Neural cell (in vitro differentiated cells): ENCODE results near the gene TM9SF1. TPM values are rescaled to one million over a fixed set of nuclear protein-coding genes. Genes with fewer than 3 reads are reported as not detected.

Source experiments
- H2AFZ ChIP-seq: fragments of 200-600, 300-800 bp; sonication (generic), shearing (Covaris generic); 2 replicates; pipeline ENCODE4 v1.6.0; 2014; ENCODE audit warnings: low read depth, mild to moderate bottlenecking, antibody characterized with exemption, low read length, moderate library complexity
- H3F3A ChIP-seq: fragments of 200-600 bp; shearing (Covaris generic); 2 replicates; pipeline ENCODE4 v1.6.1; 2016; ENCODE audit warnings: mild to moderate bottlenecking, moderate library complexity, mixed read lengths, antibody characterized with exemption, low read length; ENCODE audit not compliant: insufficient read depth, poor library complexity, severe bottlenecking
- H3K27ac ChIP-seq: fragments of 200-600, 300-800 bp; sonication (generic), shearing (Covaris generic); 2 replicates; pipeline ENCODE4 v1.5.1; 2014; ENCODE audit warnings: mild to moderate bottlenecking, low read length, moderate library complexity
- H3K27me3 ChIP-seq: fragments of 300-800, 200-600 bp; sonication (generic), shearing (Covaris generic); 2 replicates; pipeline ENCODE4 v1.6.0; 2014; ENCODE audit warnings: mild to moderate bottlenecking, low read depth, low read length, moderate library complexity; ENCODE audit not compliant: insufficient read depth
- H3K36me3 ChIP-seq: fragments of 300-800, 200-600 bp; sonication (generic), shearing (Covaris generic); 2 replicates; pipeline ENCODE4 v1.5.1; 2014; ENCODE audit warnings: mild to moderate bottlenecking, antibody characterized with exemption, low read length, moderate library complexity; ENCODE audit not compliant: insufficient read depth
- H3K4me2 ChIP-seq: fragments of 300-800, 200-600 bp; sonication (generic), shearing (Covaris generic); 2 replicates; pipeline ENCODE4 v1.6.0; 2014; ENCODE audit warnings: mild to moderate bottlenecking, low read length
- H3K4me3 ChIP-seq: fragments of 300-800, 200-600 bp; sonication (generic), shearing (Covaris generic); 2 replicates; pipeline ENCODE4 v1.5.1; 2014; ENCODE audit warnings: mild to moderate bottlenecking, low read length, moderate library complexity
- H3K79me2 ChIP-seq: fragments of 200-600 bp; shearing (Covaris generic); replicated peaks from 2 replicates; pipeline ENCODE4 v1.6.0; 2014; ENCODE audit warnings: mild to moderate bottlenecking, low read length, moderate library complexity; ENCODE audit not compliant: insufficient read depth
- H3K9ac ChIP-seq: fragments of 300-800, 200-600 bp; sonication (generic), shearing (Covaris generic); 2 replicates; pipeline ENCODE4 v1.6.1; 2016; ENCODE audit warnings: mild to moderate bottlenecking, low read length, mixed read lengths
- H3K9me2 ChIP-seq: fragments of 200-600 bp; shearing (Covaris generic); 2 replicates; pipeline ENCODE4 v1.6.1; 2016; ENCODE audit warnings: mild to moderate bottlenecking, low read length, mixed read lengths; ENCODE audit not compliant: insufficient read depth
- H3K9me3 ChIP-seq: fragments of 200-600, 300-800 bp; sonication (generic), shearing (Covaris generic); 2 replicates; pipeline ENCODE4 v1.6.1; 2016; ENCODE audit warnings: mild to moderate bottlenecking, mixed run types, low read length, moderate library complexity, mixed read lengths
- H4K20me1 ChIP-seq: fragments of 200-600 bp; shearing (Covaris generic); 2 replicates; pipeline ENCODE4 v1.6.1; 2016; ENCODE audit warnings: mild to moderate bottlenecking, mixed run types; ENCODE audit not compliant: insufficient read depth
- EP300 ChIP-seq: fragments of 450-650 bp; conservative IDR thresholded peaks from 2 replicates; pipeline ENCODE4 v1.6.1; 2014; ENCODE audit warnings: antibody characterized with exemption, mild to moderate bottlenecking, moderate library complexity; ENCODE audit not compliant: poor library complexity, severe bottlenecking
- EZH2 ChIP-seq: fragments of 200-600, 300-800 bp; shearing (Covaris generic), sonication (generic); IDR thresholded peaks from 2 replicates; pipeline ENCODE4 v1.6.1; 2014; ENCODE audit warnings: antibody characterized with exemption, low read length, borderline replicate concordance, mild to moderate bottlenecking; ENCODE audit not compliant: insufficient read depth, poor library complexity, severe bottlenecking
- MXI1 ChIP-seq: fragments of 450-650 bp; conservative IDR thresholded peaks from 2 replicates; pipeline ENCODE4 v1.6.1; 2014; ENCODE audit warnings: antibody characterized with exemption, mild to moderate bottlenecking; ENCODE audit not compliant: poor library complexity, severe bottlenecking
- POLR2AphosphoS5 ChIP-seq: IDR thresholded peaks from 2 replicates; pipeline ENCODE4 v1.6.1; 2012
- RAD21 ChIP-seq: fragments of 450-650 bp; conservative IDR thresholded peaks from 2 replicates; pipeline ENCODE4 v1.6.1; 2014; ENCODE audit warnings: antibody characterized with exemption, mild to moderate bottlenecking, moderate library complexity
- REST ChIP-seq: IDR thresholded peaks from 2 replicates; pipeline ENCODE4 v1.6.1; 2012; ENCODE audit warnings: borderline replicate concordance
- SMC3 ChIP-seq: fragments of 450-650 bp; conservative IDR thresholded peaks from 2 replicates; pipeline ENCODE4 v1.6.1; 2014; ENCODE audit warnings: antibody characterized with exemption, mild to moderate bottlenecking, moderate library complexity; ENCODE audit not compliant: poor library complexity
- TAF1 ChIP-seq: IDR thresholded peaks from 2 replicates; pipeline ENCODE4 v1.6.1; 2012; ENCODE audit warnings: low read depth
- polyA plus RNA-seq: library from polyadenylated mRNA; depleted of rRNA; stranded (reverse); fragments of >200 nt; gene quantifications from 2 replicates; pipeline ENCODE4 v1.2.3, GENCODE V29; 2014
- TF ChIP-seq, protein P1 (sequence below): fragments of 450-650 bp; IDR thresholded peaks from 2 replicates; pipeline ENCODE4 v1.5.1; 2014; ENCODE audit warnings: antibody characterized with exemption, mild to moderate bottlenecking, moderate library complexity; ENCODE audit not compliant: poor library complexity, severe bottlenecking

Gene TM9SF1
- polyA plus RNA-seq, 1 donor from 2014 or later, result 25.1 TPM

DNA sequence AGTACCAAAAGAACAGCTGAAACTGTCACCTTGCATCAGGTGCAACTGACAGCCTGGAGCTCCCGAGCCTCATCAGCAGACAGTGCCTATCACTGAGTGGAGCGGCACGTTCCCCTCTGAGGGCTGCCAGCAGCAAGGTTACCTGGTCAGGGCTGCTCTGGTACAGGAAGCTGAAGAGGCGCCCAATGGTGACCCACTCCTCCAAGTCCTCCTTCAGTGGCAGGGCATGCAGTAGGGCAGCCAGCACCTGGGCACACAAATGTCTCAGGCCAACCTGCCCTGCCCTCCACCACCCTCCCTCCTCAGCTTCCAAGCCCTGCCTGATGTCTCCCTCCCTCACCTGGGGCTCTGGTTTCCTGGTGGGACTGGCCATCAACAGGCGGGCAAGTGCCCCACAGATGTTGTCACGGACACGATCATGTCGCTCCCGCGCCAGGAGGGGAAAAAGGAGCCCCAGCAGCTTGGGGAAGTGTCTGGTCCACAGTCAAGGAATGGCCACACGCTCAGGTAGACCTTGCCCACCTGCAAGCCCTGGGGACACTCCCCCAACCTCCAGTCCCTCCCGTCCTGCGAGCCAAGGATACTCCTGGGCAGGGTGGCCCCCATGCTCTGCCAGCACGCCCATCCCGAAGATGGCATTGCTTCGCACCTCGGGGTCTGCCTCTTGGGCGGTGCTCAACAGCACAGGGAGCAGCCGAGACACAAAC is 13.7 kb downstream of the TM9SF1 start:
- no peaks in the 10 kb centered on the region for H3K36me3 ChIP-seq
- H3K4me2 ChIP-seq, result no peak overlapping the region
- no peaks in the 10 kb centered on the region for H3K9me3 ChIP-seq
- H3K79me2 ChIP-seq, result no peaks in the 10 kb centered on the region
- no peak overlapping the region for H3K9ac ChIP-seq
- H2AFZ ChIP-seq, result no peak overlapping the region
- H3K9me2 ChIP-seq, result no peaks in the 10 kb centered on the region
- no peaks in the 10 kb centered on the region for H4K20me1 ChIP-seq
- TF ChIP-seq SMC3 (no peak), POLR2AphosphoS5 (no peak), RAD21 (no peak)
- H3F3A ChIP-seq, result no peaks in the 10 kb centered on the region
- no peak overlapping the region for H3K4me3 ChIP-seq
- no peaks in the 10 kb centered on the region for H3K27me3 ChIP-seq
- no peak overlapping the region for H3K27ac ChIP-seq

DNA sequence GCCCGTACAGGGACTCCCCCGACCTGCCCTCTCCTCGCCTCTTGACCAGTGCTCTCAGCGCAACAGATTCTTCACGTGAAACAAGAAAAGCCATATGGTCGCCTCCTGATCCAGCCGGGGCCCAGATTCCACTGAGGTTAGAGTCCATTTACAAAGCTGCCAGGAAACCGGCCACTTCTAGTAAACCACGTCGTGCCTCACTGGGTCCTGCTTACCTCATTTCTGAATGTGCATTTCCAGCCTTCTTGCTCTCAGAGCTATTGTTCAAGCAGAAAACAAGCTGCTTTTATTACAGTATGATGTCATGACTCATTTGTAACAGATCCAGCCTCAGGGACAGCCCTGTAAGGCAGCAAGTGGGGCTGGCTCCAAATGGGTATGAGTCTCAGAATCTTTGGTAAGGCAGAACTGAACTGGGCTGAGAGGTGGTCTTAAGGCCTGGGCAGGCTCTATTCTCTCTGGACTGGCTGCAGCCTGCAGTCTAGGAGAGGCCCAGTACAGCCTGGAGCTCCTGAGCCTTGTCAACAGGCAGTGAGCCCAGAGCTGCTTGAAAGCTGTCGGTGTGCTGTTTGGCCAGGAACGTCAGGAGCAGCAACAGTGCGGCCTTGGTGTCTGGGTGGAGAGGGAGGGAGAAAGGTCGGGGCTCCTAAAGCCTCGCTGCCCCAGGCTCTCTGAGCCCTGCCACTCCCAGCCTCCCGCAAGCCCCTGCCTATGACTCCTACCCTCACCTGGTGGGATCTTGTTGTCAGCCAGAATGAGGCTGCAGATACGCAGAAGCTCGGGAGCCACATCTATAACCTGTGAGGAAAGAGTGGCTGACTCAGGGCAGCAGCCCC is 15.1 kb downstream of the TM9SF1 start:
- Histone ChIP-seq H3K9me3 (no peaks in the 10 kb centered on the region), H3K9me2 (no peaks in the 10 kb centered on the region), H3F3A (no peaks in the 10 kb centered on the region), H4K20me1 (no peaks in the 10 kb centered on the region), H3K79me2 (no peaks in the 10 kb centered on the region), H3K27me3 (no peaks in the 10 kb centered on the region), H3K9ac (no peak overlapping the region), H3K4me3 (no peak overlapping the region), H3K4me2 (no peak overlapping the region), H2AFZ (no peak overlapping the region), H3K27ac (no peak overlapping the region), H3K36me3 (no peaks in the 10 kb centered on the region)
- TF ChIP-seq MXI1 (no peak), SMC3 (no peak), RAD21 (no peak), REST (no peak), POLR2AphosphoS5 (no peak), EZH2 (no peak), EP300 (no peak), TAF1 (no peak)
- TF ChIP-seq, protein P1, sequence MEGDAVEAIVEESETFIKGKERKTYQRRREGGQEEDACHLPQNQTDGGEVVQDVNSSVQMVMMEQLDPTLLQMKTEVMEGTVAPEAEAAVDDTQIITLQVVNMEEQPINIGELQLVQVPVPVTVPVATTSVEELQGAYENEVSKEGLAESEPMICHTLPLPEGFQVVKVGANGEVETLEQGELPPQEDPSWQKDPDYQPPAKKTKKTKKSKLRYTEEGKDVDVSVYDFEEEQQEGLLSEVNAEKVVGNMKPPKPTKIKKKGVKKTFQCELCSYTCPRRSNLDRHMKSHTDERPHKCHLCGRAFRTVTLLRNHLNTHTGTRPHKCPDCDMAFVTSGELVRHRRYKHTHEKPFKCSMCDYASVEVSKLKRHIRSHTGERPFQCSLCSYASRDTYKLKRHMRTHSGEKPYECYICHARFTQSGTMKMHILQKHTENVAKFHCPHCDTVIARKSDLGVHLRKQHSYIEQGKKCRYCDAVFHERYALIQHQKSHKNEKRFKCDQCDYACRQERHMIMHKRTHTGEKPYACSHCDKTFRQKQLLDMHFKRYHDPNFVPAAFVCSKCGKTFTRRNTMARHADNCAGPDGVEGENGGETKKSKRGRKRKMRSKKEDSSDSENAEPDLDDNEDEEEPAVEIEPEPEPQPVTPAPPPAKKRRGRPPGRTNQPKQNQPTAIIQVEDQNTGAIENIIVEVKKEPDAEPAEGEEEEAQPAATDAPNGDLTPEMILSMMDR, result no peak
